ENCODE results near the gene GARIN5A.
"Not testable (repeated sequence)": the region's sequence is repeated elsewhere in the genome, so short reads cannot be mapped to it uniquely, and the experiment has no call there.

Gene GARIN5A

DNA sequence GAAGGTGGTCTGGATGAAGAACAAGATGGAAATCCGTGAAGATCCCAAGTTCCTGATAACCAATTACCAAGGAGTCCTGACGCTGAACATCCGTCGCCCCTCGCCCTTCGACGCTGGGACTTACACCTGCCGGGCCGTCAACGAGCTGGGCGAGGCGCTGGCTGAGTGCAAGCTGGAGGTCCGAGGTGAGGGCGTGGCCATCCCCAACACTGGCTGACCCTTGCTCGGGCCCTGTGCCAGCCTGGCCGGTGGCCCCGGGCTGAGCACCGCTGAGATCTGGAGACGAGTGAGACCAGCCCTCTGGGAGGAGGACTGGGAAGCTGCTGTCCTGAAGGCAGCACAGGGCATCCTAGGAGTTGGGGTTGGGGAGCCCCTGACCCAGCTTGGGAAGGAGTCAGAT is 12.3 kb downstream of the GARIN5A start:
- DNase-seq (ENCODE audit: low read depth) = no peak

DNA sequence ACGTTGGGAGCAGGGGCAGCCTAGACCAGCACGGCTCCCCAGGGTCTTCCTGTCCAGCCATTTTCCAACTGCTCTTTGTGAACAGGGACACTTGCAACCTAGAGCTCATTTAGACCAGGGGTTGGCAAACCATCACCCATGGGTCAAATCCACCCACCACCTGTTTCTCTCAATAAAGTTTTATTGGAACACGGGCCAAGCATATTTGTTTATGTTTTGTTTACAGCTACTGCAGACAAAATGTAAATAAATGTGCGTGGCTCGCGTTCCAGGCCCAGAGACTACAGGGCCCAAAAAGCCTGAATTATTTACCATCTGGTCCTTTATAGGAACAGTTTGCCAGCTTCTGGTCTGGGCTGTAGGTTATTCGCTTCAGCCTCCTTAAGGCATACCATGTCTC is 13.7 kb downstream of the GARIN5A start:
- DNase-seq (ENCODE audit: low read depth) = no peak

GRCh38 chr19:50461066-50461875 is 15.4 kb downstream of the GARIN5A start:
- peak; percentile 22 for DNase-seq (ENCODE audit: low read depth)

DNA sequence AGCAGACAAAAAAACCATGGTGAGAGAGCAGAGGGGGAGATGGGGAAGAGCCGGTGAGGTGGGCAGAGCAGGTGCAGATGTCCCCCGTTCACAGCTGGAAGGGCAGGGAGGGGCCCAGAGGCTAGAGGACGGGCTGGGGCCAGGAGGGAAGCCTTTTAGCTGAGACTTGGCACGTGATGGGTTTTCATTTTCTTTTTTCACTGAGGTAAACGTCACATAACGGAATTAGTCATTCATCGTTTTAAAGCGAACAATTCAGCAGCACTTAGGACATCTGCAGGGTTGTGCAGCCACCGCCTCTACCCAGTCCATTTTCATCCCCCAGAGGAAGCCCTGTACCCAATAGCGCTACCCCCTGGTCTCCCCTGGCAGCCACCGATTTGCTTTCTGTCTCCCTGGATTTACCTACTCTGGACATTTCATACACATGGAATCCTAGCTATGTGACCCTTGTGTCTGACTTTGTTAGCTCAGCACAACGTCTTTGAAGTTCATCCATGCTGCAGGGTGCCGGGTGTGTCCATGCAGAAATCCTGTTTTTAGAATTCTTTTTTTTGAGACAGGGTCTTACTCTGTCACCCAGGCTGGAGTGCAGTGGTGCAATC is 16.4 kb downstream of the GARIN5A start:
- no peak for DNase-seq (ENCODE audit: low read depth)

- no peak for DNase-seq (ENCODE audit: low read depth)
Observed at GRCh38 chr19:50459638-50460037, 17.0 kb downstream of the GARIN5A start.

GRCh38 chr19:50459067-50459456 is 17.6 kb downstream of the GARIN5A start:
- no peak for DNase-seq (ENCODE audit: low read depth)

- DNase-seq (ENCODE audit: low read depth) = no peak
Observed at GRCh38 chr19:50458396-50459066, 18.1 kb downstream of the GARIN5A start.

GRCh38 chr19:50457300-50457699 is 19.3 kb downstream of the GARIN5A start:
- no peak for DNase-seq (ENCODE audit: low read depth)

- no peak for DNase-seq (ENCODE audit: low read depth)
Observed at GRCh38 chr19:50455992-50456391, 20.7 kb downstream of the GARIN5A start.

DNA sequence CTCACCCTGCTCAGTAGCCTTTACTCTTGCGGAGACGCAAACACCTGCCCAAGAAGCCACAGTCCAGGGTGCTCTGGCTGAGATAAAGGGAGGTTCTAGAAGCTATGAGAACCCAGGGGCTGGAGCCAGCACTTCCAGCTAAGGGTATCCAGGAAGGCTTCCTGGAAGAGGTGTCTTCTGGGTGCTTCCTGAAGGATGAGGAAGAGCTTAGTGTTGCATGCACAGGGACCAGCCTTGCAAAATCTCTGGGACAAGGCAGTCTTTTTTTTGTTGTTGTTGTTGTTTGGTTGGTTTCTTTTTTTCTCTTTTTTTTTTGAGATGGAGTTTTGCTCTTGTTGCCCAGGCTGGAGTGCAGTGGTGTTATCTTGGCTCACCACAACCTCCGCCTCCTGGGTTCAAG is 23.4 kb downstream of the GARIN5A start:
- DNase-seq (ENCODE audit: low read depth) = no peak

GRCh38 chr19:50451223-50451534 is 25.5 kb downstream of the GARIN5A start:
- DNase-seq (ENCODE audit: low read depth) = no peak

- DNase-seq (ENCODE audit: low read depth) = no peak
Observed at GRCh38 chr19:50450369-50451222, 26.1 kb downstream of the GARIN5A start.

DNA sequence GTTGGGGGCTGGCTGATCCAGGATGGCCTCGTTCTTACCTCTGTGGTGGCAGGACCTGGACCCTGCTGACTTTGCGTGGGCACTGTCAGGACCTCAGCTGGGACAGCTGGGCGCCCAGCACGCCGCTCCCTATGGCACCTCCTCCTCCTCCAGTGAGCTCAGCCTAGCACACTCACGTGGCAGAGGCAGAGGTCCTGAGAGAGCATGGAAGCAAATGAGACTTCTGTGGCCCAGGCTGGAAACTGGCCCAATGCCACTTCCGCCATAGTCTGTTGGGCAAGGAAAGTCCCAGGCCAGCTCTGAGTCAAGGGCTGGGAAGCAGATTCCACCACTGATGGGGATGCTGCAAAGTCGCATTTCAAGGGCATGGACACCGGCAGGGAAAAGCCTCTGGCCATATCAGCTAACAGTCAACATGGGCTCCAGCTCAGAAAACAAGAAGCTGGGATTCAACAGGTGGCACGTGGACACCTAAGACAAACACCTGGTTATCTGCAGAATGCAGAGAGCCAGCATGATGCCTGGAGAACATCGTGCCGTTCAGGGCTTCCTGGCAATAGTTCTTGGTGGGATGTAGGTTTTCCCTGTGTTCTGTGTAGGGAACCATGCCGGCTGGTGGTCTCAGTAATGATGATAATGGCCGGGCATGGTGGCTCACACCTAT is 27.3 kb downstream of the GARIN5A start:
- DNase-seq (ENCODE audit: low read depth) = no peak

- DNase-seq (ENCODE audit: low read depth) = no peak
Observed at GRCh38 chr19:50447750-50448149, 28.9 kb downstream of the GARIN5A start.

DNA sequence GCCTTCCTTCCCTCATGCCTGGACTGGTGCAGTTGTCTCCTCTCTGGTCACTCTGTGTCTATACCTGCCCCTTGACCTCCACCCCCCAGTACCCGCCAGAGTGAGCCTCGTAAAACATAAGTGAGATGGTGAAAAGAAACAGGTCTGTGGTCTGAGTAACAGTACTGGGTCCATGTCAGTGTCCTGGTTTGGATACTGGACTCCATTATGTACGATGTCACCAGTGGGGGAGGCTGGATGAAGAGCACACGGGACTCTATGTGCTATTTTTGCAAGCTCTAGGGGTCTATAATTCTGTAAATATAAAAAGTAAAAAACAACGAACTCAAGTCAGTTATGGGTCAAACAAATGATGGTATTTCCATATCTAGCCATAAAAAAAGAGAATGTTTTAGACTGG is 29.6 kb downstream of the GARIN5A start:
- DNase-seq (ENCODE audit: low read depth) = no peak

- no peak for DNase-seq (ENCODE audit: low read depth)
Observed at GRCh38 chr19:50444059-50444458, 32.6 kb downstream of the GARIN5A start.

- DNase-seq (ENCODE audit: low read depth) = not testable (repeated sequence)
Observed at GRCh38 chr19:50439130-50439529, 37.5 kb downstream of the GARIN5A start.

DNA sequence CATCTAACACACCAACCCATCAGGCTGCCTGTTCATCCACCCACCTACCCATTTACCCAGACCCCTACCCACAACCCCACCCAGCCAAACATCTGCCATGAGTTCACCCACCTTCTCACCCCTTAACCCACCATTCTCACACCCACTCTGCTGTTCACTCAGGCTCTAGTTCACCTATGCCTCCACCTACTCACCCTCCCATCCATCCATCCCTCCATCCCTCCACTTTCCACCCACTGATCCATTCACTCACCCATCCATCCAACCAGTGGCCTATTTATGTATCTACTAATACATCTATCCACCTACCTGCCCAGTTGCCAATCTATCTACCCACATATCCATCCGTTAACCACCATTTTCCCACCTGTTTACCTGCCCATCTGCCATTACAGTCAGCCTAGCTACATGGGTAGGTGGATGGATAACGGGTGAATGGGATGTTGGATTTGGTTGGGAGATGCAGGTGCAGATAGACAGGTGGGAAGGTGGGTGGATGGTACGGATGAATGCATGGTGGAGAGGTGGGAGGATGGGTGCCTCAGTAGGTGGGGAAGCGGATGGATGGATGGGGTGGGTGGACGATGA is 38.7 kb downstream of the GARIN5A start:
- DNase-seq (ENCODE audit: low read depth) = no peak

DNA sequence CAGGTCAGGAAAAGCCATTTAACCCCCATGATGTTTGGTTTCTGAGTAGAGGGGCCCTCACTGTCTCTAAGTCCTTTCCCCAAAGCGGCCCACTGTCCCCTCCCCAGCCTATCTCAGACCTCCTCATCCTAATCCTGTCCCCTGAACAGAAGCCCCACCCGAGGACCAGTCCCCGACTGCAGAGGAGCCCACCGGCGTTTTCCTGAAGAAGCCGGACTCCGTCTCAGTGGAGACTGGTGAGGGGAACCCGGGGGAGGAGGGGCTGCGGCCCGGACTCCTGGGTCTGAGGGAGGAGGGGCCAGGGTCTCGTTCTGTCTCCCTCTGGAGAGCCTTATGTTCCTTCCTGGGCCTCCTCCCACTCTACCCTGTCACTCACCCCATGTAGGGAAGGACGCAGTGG is 41.0 kb downstream of the GARIN5A start:
- no peak for DNase-seq (ENCODE audit: low read depth)

- no peak for DNase-seq (ENCODE audit: low read depth)
Observed at GRCh38 chr19:50435221-50435620, 41.4 kb downstream of the GARIN5A start.

GRCh38 chr19:50434525-50434924 is 42.1 kb downstream of the GARIN5A start:
- no peak for DNase-seq (ENCODE audit: low read depth)
